ENCODE measurements around the gene METTL6.
"Not testable (repeated sequence)": the region's sequence is repeated elsewhere in the genome, so short reads cannot be mapped to it uniquely, and the experiment has no call there.

Gene METTL6

GRCh38 chr3:15403965-15404364 lies 23.4 kb downstream of the METTL6 start:
- ChIA-PET CTCF (interaction anchor here (1.0 to 11.3 kb wide), 5 partner anchors 24 to 201 kb away, joined by 4 to 409 read pairs (median 15); partner anchors contain the start of gene CAPN7), POLR2A (no interaction called here)
- DNase-seq (ENCODE audit: low read depth, low spot score), result no peak
- no peak overlapping the region for H3K4me3 ChIP-seq (ENCODE audit: low read depth, low read length)
- TF ChIP-seq CTCF (IDR thresholded peaks at IDR 0.05; ENCODE audit: insufficient read depth, low read length, missing control alignments), result no peak

GRCh38 chr3:15403495-15403894 lies 23.8 kb downstream of the METTL6 start:
- TF ChIP-seq CTCF (IDR thresholded peaks at IDR 0.05; ENCODE audit: insufficient read depth, low read length, missing control alignments), result no peak
- CTCF ChIA-PET, result interaction anchor here (1.0 to 11.3 kb wide), 6 partner anchors 24 to 201 kb away, joined by 4 to 409 read pairs (median 10); partner anchors contain the start of gene CAPN7
- DNase-seq (ENCODE audit: low read depth, low spot score), result no peak
- POLR2A ChIA-PET, result no interaction called here
- H3K4me3 ChIP-seq (ENCODE audit: low read depth, low read length), result no peak overlapping the region

GRCh38 chr3:15401936-15402335 lies 25.4 kb downstream of the METTL6 start:
- DNase-seq (ENCODE audit: low read depth, low spot score), result no peak
- H3K4me3 ChIP-seq (ENCODE audit: low read depth, low read length), result no peak overlapping the region
- ChIA-PET CTCF (interaction anchor here (1.2 to 11.3 kb wide), 3 partner anchors 135 to 199 kb away, joined by 3 to 409 read pairs (median 95); partner anchors contain the start of gene CAPN7), POLR2A (no interaction called here)
- TF ChIP-seq CTCF (IDR thresholded peaks at IDR 0.05; ENCODE audit: insufficient read depth, low read length, missing control alignments), result no peak

- no peak for TF ChIP-seq CTCF (IDR thresholded peaks at IDR 0.05; ENCODE audit: insufficient read depth, low read length, missing control alignments)
- ChIA-PET CTCF (interaction anchor here (1.2 to 5.3 kb wide), 2 partner anchors 11 to 131 kb away, joined by 5 to 39 read pairs; no protein-coding TSS in a partner anchor), POLR2A (no interaction called here)
- DNase-seq (ENCODE audit: low read depth, low spot score), result no peak
- H3K4me3 ChIP-seq (ENCODE audit: low read depth, low read length), result no peak overlapping the region
Measured at GRCh38 chr3:15399970-15400369, 27.4 kb downstream of the METTL6 start.

GRCh38 chr3:15398731-15399133 lies 28.6 kb downstream of the METTL6 start:
- CTCF ChIA-PET, result interaction anchor here (0.6 to 5.3 kb wide), 3 partner anchors 17 to 196 kb away, joined by 3 to 39 read pairs (median 4); no protein-coding TSS in a partner anchor
- POLR2A ChIA-PET, result not testable (repeated sequence)

GRCh38 chr3:15393252-15393651 lies 34.1 kb downstream of the METTL6 start:
- H3K4me3 ChIP-seq (ENCODE audit: low read depth, low read length); DNase-seq (ENCODE audit: low read depth, low spot score); POLR2A ChIA-PET: not testable (repeated sequence)
- CTCF ChIA-PET, result interaction anchor here (2.0 kb wide), 1 partner anchor 126 kb away, joined by 6 read pairs; no protein-coding TSS in a partner anchor

More at GRCh38 chr3:15398731-15399133, 28.6 kb downstream of the METTL6 start:
- not testable (repeated sequence) for H3K4me3 ChIP-seq (ENCODE audit: low read depth, low read length); DNase-seq (ENCODE audit: low read depth, low spot score)

GRCh38 chr3:15391007-15391406 lies 36.3 kb downstream of the METTL6 start:
- H3K4me3 ChIP-seq (ENCODE audit: low read depth, low read length), result no peak overlapping the region
- DNase-seq (ENCODE audit: low read depth, low spot score), result no peak
- ChIA-PET POLR2A (no interaction called here), CTCF (interaction anchor here (1.4 to 1.9 kb wide), 2 partner anchors 12 to 123 kb away, joined by 4 to 6 read pairs; no protein-coding TSS in a partner anchor)
- TF ChIP-seq CTCF (IDR thresholded peaks at IDR 0.05; ENCODE audit: insufficient read depth, low read length, missing control alignments), result no peak
